NCI-H1092 treated with DMSO at 0.1 percent for 48 hours (cell line): ENCODE measurements around the gene SYPL1.

Experiments
- DNase-seq: peaks from one replicate; lab custom pipeline; 2025; lab: John Stamatoyannopoulos, UW

Gene SYPL1

GRCh38 chr7:106092204-106092603, 19.9 kb downstream of the SYPL1 start:
- DNase-seq, result no peak

- DNase-seq, result no peak
These were observed 22.5 kb downstream of the SYPL1 start for GRCh38 chr7:106089647-106090046.

GRCh38 chr7:106088014-106088413, 24.1 kb downstream of the SYPL1 start:
- no peak for DNase-seq

GRCh38 chr7:106086062-106086461, 26.1 kb downstream of the SYPL1 start:
- DNase-seq, result no peak

- no peak for DNase-seq
These were observed 27.1 kb downstream of the SYPL1 start for GRCh38 chr7:106085015-106085414.

GRCh38 chr7:106083717-106084116, 28.4 kb downstream of the SYPL1 start:
- DNase-seq, result no peak

- no peak for DNase-seq
These were observed 29.8 kb downstream of the SYPL1 start for GRCh38 chr7:106082087-106082854.

- no peak for DNase-seq
These were observed 31.7 kb downstream of the SYPL1 start for GRCh38 chr7:106080300-106080987.

- no peak for DNase-seq
These were observed 35.6 kb downstream of the SYPL1 start for GRCh38 chr7:106076537-106076936.

GRCh38 chr7:106075937-106076336, 36.2 kb downstream of the SYPL1 start:
- no peak for DNase-seq

GRCh38 chr7:106074257-106074656, 37.9 kb downstream of the SYPL1 start:
- DNase-seq, result no peak

GRCh38 chr7:106073701-106074100, 38.4 kb downstream of the SYPL1 start:
- no peak for DNase-seq

GRCh38 chr7:106072715-106073091, 39.4 kb downstream of the SYPL1 start:
- no peak for DNase-seq

- peak; percentile 77 for DNase-seq
These were observed 40.0 kb downstream of the SYPL1 start for GRCh38 chr7:106071999-106072714.

- DNase-seq, result no peak
These were observed 40.6 kb downstream of the SYPL1 start for GRCh38 chr7:106071356-106071998.

GRCh38 chr7:106070567-106071254, 41.4 kb downstream of the SYPL1 start:
- peak; percentile 80 for DNase-seq

- peak; percentile 56 for DNase-seq
These were observed 41.9 kb downstream of the SYPL1 start for GRCh38 chr7:106070201-106070551.

- DNase-seq, result no peak
These were observed 42.5 kb downstream of the SYPL1 start for GRCh38 chr7:106069471-106070200.

- DNase-seq, result no peak
These were observed 43.1 kb downstream of the SYPL1 start for GRCh38 chr7:106068986-106069385.

- DNase-seq, result no peak
These were observed 43.6 kb downstream of the SYPL1 start for GRCh38 chr7:106068538-106068961.

GRCh38 chr7:106067678-106068077, 44.4 kb downstream of the SYPL1 start:
- DNase-seq, result no peak
